ENCODE data around the gene CAMK1D. TPM values are rescaled to one million over a fixed set of nuclear protein-coding genes. Genes with fewer than 3 reads are reported as not detected.

CAMK1D gene
- total RNA-seq, 2 donors from 2014 or later = 4.5 to 7.8 TPM

DNA sequence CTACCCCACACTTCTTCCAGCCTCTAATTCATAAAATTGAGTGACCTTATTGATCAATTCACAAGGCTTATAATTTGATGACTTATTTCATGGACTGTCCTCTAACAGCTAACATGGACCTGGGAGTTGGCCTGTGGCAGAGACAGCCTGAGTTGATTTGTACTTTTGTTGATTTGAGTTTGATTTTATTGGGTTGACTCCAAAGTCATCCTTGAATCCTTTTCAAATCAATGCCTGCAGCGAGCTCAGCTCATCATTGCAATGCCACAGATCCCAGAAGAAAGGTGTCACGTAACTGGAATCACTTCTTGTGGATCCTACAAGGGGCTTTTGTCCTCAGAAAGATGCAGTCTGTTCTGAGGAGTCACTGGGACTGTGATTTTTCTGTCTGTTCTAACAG is 138.0 kb downstream of the CAMK1D start:
- Mint-ChIP-seq H3K4me3 (no peak overlapping the region), H3K27me3 (ENCODE audit: insufficient read depth) (no peaks in the 10 kb centered on the region), H3K9me3 (peaks cover 3% of the 10 kb centered on the region), H3K4me1 (peaks cover 26% of the 10 kb centered on the region), H3K27ac (no peak overlapping the region), H3K36me3 (ENCODE audit: low read depth) (no peaks in the 10 kb centered on the region)
- TF ChIP-seq CTCF (conservative IDR thresholded peaks at IDR 0.05) = no peak
- no peaks in the 10 kb centered on the region for H3K9me3 ChIP-seq (ENCODE audit: control insufficient read depth, low read length)
- H3K4me1 ChIP-seq (ENCODE audit: control insufficient read depth, insufficient read depth, low read length) = no peaks in the 10 kb centered on the region
- no peak overlapping the region for H3K27ac ChIP-seq (ENCODE audit: low read depth, low read length)
- no peak for DNase-seq
- no peak overlapping the region for H3K9ac ChIP-seq (ENCODE audit: extremely low read depth, low read length, poor library complexity, severe bottlenecking)
- whole genome bisulfite sequencing, 2 experiments (ENCODE audit: insufficient coverage in 1 of 2, insufficient read length in 1 of 2) = 92 to 96% methylated on average over 2 of the region's 2 CpGs
- no peaks in the 10 kb centered on the region for H3K36me3 ChIP-seq (ENCODE audit: control insufficient read depth, insufficient read depth, low read length)
- no peak overlapping the region for H3K4me3 ChIP-seq (ENCODE audit: low read length)
- no peaks in the 10 kb centered on the region for H3K27me3 ChIP-seq (ENCODE audit: control insufficient read depth, insufficient read depth, low read length, poor library complexity, severe bottlenecking)

DNA sequence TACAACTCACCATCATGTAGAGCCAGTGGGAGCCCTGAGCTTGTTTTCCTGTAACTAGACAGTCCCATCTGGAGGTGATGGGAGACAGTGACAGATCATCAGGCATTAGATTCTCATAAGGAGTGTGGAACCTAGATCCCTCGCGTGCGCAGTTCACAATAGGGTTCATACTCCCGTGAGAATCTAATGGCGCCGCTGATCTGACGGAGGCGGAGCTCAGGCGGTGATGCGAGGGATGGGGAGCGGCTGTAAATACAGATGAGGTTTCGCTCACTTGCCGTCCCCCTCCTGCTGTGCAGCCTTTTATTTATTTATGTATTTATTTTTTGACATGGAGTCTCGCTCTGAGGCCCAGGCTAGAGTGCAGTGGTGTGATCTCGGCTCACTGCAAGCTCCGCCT is 139.3 kb downstream of the CAMK1D start:
- H3K27me3 ChIP-seq (ENCODE audit: control insufficient read depth, insufficient read depth, low read length, poor library complexity, severe bottlenecking) = no peaks in the 10 kb centered on the region
- H3K9me3 ChIP-seq (ENCODE audit: control insufficient read depth, low read length) = no peaks in the 10 kb centered on the region
- Mint-ChIP-seq H3K36me3 (ENCODE audit: low read depth) (no peaks in the 10 kb centered on the region), H3K27me3 (ENCODE audit: insufficient read depth) (no peaks in the 10 kb centered on the region), H3K27ac (no peak overlapping the region), H3K4me3 (no peak overlapping the region), H3K9me3 (peaks cover 3% of the 10 kb centered on the region), H3K4me1 (peaks cover 21% of the 10 kb centered on the region)
- H3K36me3 ChIP-seq (ENCODE audit: control insufficient read depth, insufficient read depth, low read length) = no peaks in the 10 kb centered on the region
- DNase-seq = no peak
- WGBS, 2 experiments (ENCODE audit: insufficient coverage in 1 of 2, insufficient read length in 1 of 2) = 96 to 100% methylated on average over 12 to 16 of the region's 16 CpGs
- no peak for TF ChIP-seq CTCF (conservative IDR thresholded peaks at IDR 0.05)
- no peak overlapping the region for H3K27ac ChIP-seq (ENCODE audit: low read depth, low read length)
- no peaks in the 10 kb centered on the region for H3K4me1 ChIP-seq (ENCODE audit: control insufficient read depth, insufficient read depth, low read length)
- no peak overlapping the region for H3K9ac ChIP-seq (ENCODE audit: extremely low read depth, low read length, poor library complexity, severe bottlenecking)
- H3K4me3 ChIP-seq (ENCODE audit: low read length) = no peak overlapping the region

- Histone ChIP-seq H3K4me1 (ENCODE audit: control insufficient read depth, insufficient read depth, low read length) (no peaks in the 10 kb centered on the region), H3K9me3 (ENCODE audit: control insufficient read depth, low read length) (no peaks in the 10 kb centered on the region), H3K27ac (ENCODE audit: low read depth, low read length) (no peak overlapping the region), H3K9ac (ENCODE audit: extremely low read depth, low read length, poor library complexity, severe bottlenecking) (no peak overlapping the region), H3K27me3 (ENCODE audit: control insufficient read depth, insufficient read depth, low read length, poor library complexity, severe bottlenecking) (no peaks in the 10 kb centered on the region), H3K4me3 (ENCODE audit: low read length) (no peak overlapping the region), H3K36me3 (ENCODE audit: control insufficient read depth, insufficient read depth, low read length) (no peaks in the 10 kb centered on the region)
- Mint-ChIP-seq H3K9me3 (peaks cover 3% of the 10 kb centered on the region), H3K4me3 (no peak overlapping the region), H3K36me3 (ENCODE audit: low read depth) (no peaks in the 10 kb centered on the region), H3K27ac (peak overlapping the region; percentile 41), H3K4me1 (peaks cover 18% of the 10 kb centered on the region), H3K27me3 (ENCODE audit: insufficient read depth) (no peaks in the 10 kb centered on the region)
- TF ChIP-seq CTCF (conservative IDR thresholded peaks at IDR 0.05) = no peak
- DNase-seq = no peak
- 90 to 91% methylated on average over 6 to 8 of the region's 8 CpGs for WGBS, 2 experiments (ENCODE audit: insufficient coverage in 1 of 2, insufficient read length in 1 of 2)
Observed at GRCh38 chr10:12489357-12489756, 140.0 kb downstream of the CAMK1D start.

All from endodermal cell (in vitro differentiated cells).